Spleen (tissue), 11 donors: ENCODE results near the gene ZMYM2. TPM values are rescaled to one million over a fixed set of nuclear protein-coding genes. Genes with fewer than 3 reads are reported as not detected.
A peak's percentile ranks its signal among the peaks of the same experiment; 100 is the strongest.

Experiments
- DNase-seq: peaks from one replicate; pipeline ENCODE4 v3.0.0-alpha.2; 2020
- H3K27ac ChIP-seq, 8 donors: fragments of 200-600 bp; sonication (generic) in 7 of 8; 1 replicate in 4 of 8; 2 replicates in 4 of 8; pipeline versions ENCODE4 v1.5.0 to v1.8.0; 2016 to 2021; ENCODE audit warnings: inconsistent platforms in 4 of 8, mild to moderate bottlenecking in 4 of 8, moderate library complexity in 1 of 8
- H3K27me3 ChIP-seq, 7 donors: fragments of 200-600 bp; sonication (generic) in 6 of 7; replicated peaks in 1 of 7; 1 replicate in 4 of 7; 2 replicates in 3 of 7; pipeline versions ENCODE4 v1.5.0 to v1.8.0; 2016 to 2021; ENCODE audit warnings: inconsistent platforms in 3 of 7, mild to moderate bottlenecking in 1 of 7
- H3K36me3 ChIP-seq, 6 donors: fragments of 200-600 bp; sonication (generic) in 5 of 6; 1 replicate in 4 of 6; 2 replicates in 2 of 6; pipeline versions ENCODE4 v1.5.0 to v1.8.0; 2016 to 2021; ENCODE audit warnings: inconsistent platforms in 2 of 6
- H3K4me1 ChIP-seq, 6 donors: fragments of 200-600 bp; sonication (generic) in 5 of 6; 1 replicate in 3 of 6; 2 replicates in 3 of 6; pipeline versions ENCODE4 v1.5.0 to v1.8.0; 2016 to 2021; ENCODE audit warnings: inconsistent platforms in 3 of 6
- H3K4me3 ChIP-seq, 8 donors: fragments of 200-600 bp; sonication (generic) in 7 of 8; 1 replicate in 4 of 8; 2 replicates in 4 of 8; pipeline versions ENCODE4 v1.5.0 to v1.8.0; 2016 to 2021; ENCODE audit warnings: inconsistent platforms in 4 of 8, mild to moderate bottlenecking in 4 of 8, moderate library complexity in 2 of 8
- H3K9me3 ChIP-seq, 8 donors: fragments of 200-600 bp; sonication (generic) in 7 of 8; 1 replicate in 4 of 8; 2 replicates in 4 of 8; pipeline versions ENCODE4 v1.5.0 to v1.8.0; 2016 to 2021; ENCODE audit warnings: inconsistent platforms in 4 of 8
- POLR2A ChIP-seq, 3 donors: fragments of 450-650 bp; IDR thresholded peaks; one replicate each; pipeline ENCODE4 v1.5.1; 2017; ENCODE audit warnings: antibody characterized with exemption in 3 of 3, mild to moderate bottlenecking in 1 of 3
- POLR2AphosphoS5 ChIP-seq, 3 donors: sonication (generic); formaldehyde crosslinking; IDR thresholded peaks; one replicate each; pipeline ENCODE4 v1.5.1; 2017; ENCODE audit warnings: antibody characterized with exemption in 3 of 3
- WGBS, 5 donors: extraction: QIAGEN DNeasy Blood & Tissue Kit in 3 of 5; methylation state at CpG; one replicate each; pipeline versions ENCODE4 v1.1.5 to v1.1.7; 2013 to 2018; 5-methylcytosine and 5-hydroxymethylcytosine counted together
- intact Hi-C: fragments of 100-400 bp; cut with DNase I; formaldehyde crosslinking; loops from one replicate; pipeline ENCODE4 v1.15.0; 2023; ENCODE audit warnings: low total_unique reads
- polyA plus RNA-seq, 3 donors: library from polyadenylated mRNA; stranded (reverse); fragments of 200-250 nt; gene quantifications; one replicate each; pipeline ENCODE4 v1.2.1, GENCODE V29; 2013
- total RNA-seq, 7 donors: library from RNA; depleted of rRNA in 3 of 7; stranded (reverse); fragments of >200 nt in 3 of 7; fragmentation: NEBNext Ultra II Directional in 4 of 7; extraction: Animal tissue kit (Norgen Biotek cat#: 25700) in 4 of 7; gene quantifications; one replicate each; pipeline versions ENCODE4 v1.1.0 to v1.2.1, GENCODE V29; 2016 to 2021
- TF ChIP-seq, protein P1 (sequence below), 11 experiments: fragments of 200-600 bp in 7 of 11; fragments of 450-650 bp in 4 of 11; sonication (generic) in 4 of 11; IDR thresholded peaks in 8 of 11; conservative IDR thresholded peaks in 3 of 11; 1 replicate in 7 of 11; 2 replicates in 4 of 11; pipeline versions ENCODE4 v1.4.0 to v1.8.0; 2016 to 2021; ENCODE audit warnings: antibody characterized with exemption in 11 of 11, inconsistent platforms in 4 of 11, mild to moderate bottlenecking in 1 of 11
- donor health status: healthy with polysubstance abuse.
- donor health status: DM: no; HTN: no; CAD: no; lungs with moderate emphysema.
- donor health status: DM: no; HTN: no; CAD: no.
- donor health status: Bipolar disorder and iron deficiency.
- donor health status: healthy.
- donor health status: DM: no; HTN: no; CAD: no.
- donor health status: DM: yes; HTN: yes; CAD: no.

ZMYM2 gene
- total and polyA plus RNA-seq, 10 donors, result 17.8 to 125 (median 94.6) TPM

DNA sequence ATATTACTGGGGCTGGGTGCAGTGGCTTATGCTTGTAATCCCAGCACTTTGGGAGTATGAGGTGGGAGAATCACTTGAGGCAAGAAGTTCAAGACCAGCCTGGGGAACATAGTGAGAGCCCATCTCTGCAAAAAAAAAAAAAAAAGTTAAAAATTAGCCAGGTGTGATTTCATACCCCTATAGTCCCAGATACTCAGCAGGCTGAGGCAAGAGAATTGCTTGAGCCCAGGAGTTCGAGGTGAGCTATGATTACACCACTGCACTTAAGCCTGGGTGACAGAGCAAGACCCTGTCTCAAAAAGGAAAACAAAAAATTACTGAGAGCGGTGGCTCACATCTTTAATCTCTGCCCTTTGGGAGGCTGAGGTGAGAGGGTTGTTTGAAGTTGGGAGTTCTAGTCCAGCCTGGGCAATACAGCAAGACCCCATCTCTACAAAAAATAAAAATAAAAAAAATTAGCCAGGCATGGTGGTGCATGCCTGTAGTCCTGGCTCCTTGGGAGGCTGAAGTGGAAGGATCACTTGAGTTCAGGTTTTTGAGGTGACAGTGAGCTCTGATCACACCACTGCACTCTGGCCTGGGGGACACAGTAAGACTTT is 87.5 kb downstream of the ZMYM2 start:
- peaks cover 0 to 67% (median 29%) of the 10 kb centered on the region in 6 donors for H3K36me3 ChIP-seq
- TF ChIP-seq, protein P1, sequence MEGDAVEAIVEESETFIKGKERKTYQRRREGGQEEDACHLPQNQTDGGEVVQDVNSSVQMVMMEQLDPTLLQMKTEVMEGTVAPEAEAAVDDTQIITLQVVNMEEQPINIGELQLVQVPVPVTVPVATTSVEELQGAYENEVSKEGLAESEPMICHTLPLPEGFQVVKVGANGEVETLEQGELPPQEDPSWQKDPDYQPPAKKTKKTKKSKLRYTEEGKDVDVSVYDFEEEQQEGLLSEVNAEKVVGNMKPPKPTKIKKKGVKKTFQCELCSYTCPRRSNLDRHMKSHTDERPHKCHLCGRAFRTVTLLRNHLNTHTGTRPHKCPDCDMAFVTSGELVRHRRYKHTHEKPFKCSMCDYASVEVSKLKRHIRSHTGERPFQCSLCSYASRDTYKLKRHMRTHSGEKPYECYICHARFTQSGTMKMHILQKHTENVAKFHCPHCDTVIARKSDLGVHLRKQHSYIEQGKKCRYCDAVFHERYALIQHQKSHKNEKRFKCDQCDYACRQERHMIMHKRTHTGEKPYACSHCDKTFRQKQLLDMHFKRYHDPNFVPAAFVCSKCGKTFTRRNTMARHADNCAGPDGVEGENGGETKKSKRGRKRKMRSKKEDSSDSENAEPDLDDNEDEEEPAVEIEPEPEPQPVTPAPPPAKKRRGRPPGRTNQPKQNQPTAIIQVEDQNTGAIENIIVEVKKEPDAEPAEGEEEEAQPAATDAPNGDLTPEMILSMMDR (IDR thresholded peaks at IDR 0.05 in 8 of 11, conservative IDR thresholded peaks at IDR 0.05 in 3 of 11), result no peak
- no peak for TF ChIP-seq POLR2AphosphoS5 (IDR thresholded peaks at IDR 0.05)
- no peak for TF ChIP-seq POLR2A (IDR thresholded peaks at IDR 0.05)
- H3K27me3 ChIP-seq, result no peaks in the 10 kb centered on the region
- peaks cover 8 to 35% (median 21%) of the 10 kb centered on the region in 6 donors for H3K4me1 ChIP-seq
- DNase-seq, result no peak
- no peaks in the 10 kb centered on the region for H3K9me3 ChIP-seq
- H3K27ac ChIP-seq, result no peak overlapping the region
- H3K4me3 ChIP-seq, result no peak overlapping the region
- intact Hi-C loops, result no loop called here
- 90 to 100% (median 96%) methylated on average over 2 of the region's 2 CpGs for WGBS, 5 donors

DNA sequence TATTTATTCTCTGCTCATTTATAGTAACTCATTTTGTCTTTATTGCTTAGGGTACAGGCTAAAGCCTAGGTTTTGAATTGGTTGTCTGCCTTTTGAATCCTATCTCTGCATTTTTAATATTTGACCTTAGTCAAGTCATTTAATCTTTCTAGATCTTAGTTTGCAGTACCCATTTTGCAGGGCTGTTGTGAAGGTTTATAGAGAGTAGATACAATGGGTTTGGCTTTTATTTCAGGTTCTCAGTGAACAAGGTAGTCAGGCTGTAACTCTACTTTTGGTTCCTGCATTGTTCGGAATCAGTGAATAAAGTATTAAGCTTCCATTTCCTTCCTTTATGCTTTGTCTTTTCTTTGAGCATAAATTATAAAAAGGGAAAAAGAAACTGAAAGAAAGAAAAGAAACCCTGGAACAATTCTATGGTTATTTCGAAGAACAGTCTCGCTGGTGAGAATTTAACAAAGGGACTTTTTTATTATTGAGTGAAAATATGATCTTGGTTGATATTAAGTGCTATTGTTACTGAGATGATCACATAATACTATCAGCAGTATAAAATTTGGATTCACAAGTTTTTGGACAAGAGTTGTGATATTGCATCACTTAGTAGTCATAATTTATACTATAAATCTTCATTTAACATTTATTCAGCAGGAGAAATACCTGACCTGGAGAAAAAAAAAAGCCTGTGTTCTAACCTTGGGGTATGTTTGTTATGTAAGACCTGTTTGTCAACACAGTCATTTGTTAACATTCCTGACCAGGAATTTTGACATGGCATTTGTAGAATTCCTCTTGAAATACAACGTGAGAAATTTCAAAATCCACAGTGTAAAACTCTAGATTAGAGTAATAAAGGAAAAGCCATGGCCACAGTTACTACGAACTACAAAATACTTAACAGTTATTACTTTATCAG is 91.3 kb downstream of the ZMYM2 start:
- TF ChIP-seq, protein P1 (IDR thresholded peaks at IDR 0.05 in 8 of 11, conservative IDR thresholded peaks at IDR 0.05 in 3 of 11), result no peak
- TF ChIP-seq POLR2A (IDR thresholded peaks at IDR 0.05), result no peak
- no peak for TF ChIP-seq POLR2AphosphoS5 (IDR thresholded peaks at IDR 0.05)
- intact Hi-C loops, result no loop called here
- Histone ChIP-seq H3K27ac (peak overlapping the region in 7 of 8 donors; percentile 27 to 78 (median 60)), H3K4me1 (peaks cover 8 to 27% (median 21%) of the 10 kb centered on the region in 6 donors), H3K27me3 (no peaks in the 10 kb centered on the region), H3K36me3 (peaks cover 0 to 67% (median 16%) of the 10 kb centered on the region in 6 donors), H3K4me3 (peak overlapping the region in 2 of 8 donors; percentile 10 to 38), H3K9me3 (no peaks in the 10 kb centered on the region)
- no peak for DNase-seq
- whole genome bisulfite sequencing, 5 donors, result 31 to 40% (median 36%) methylated on average over 5 of the region's 5 CpGs

GRCh38 chr13:20051366-20051765 is 92.8 kb downstream of the ZMYM2 start:
- intact Hi-C loops, result no loop called here
- Histone ChIP-seq H3K4me1 (peaks cover 8 to 27% (median 21%) of the 10 kb centered on the region in 6 donors), H3K9me3 (no peaks in the 10 kb centered on the region), H3K4me3 (no peak overlapping the region), H3K36me3 (peaks cover 0 to 67% (median 19%) of the 10 kb centered on the region in 6 donors), H3K27ac (no peak overlapping the region), H3K27me3 (no peaks in the 10 kb centered on the region)
- WGBS, 5 donors, result 81 to 99% (median 81%) methylated on average over 6 of the region's 6 CpGs
- no peak for DNase-seq
- TF ChIP-seq, protein P1 (IDR thresholded peaks at IDR 0.05 in 8 of 11, conservative IDR thresholded peaks at IDR 0.05 in 3 of 11), result no peak
- no peak for TF ChIP-seq POLR2AphosphoS5 (IDR thresholded peaks at IDR 0.05)
- TF ChIP-seq POLR2A (IDR thresholded peaks at IDR 0.05), result no peak

GRCh38 chr13:20053016-20053415 is 94.5 kb downstream of the ZMYM2 start:
- no peak for DNase-seq
- intact Hi-C loops, result no loop called here
- 85 to 97% (median 93%) methylated on average over 3 of the region's 3 CpGs for WGBS, 5 donors
- no peak for TF ChIP-seq POLR2A (IDR thresholded peaks at IDR 0.05)
- no peak for TF ChIP-seq POLR2AphosphoS5 (IDR thresholded peaks at IDR 0.05)
- TF ChIP-seq, protein P1 (IDR thresholded peaks at IDR 0.05 in 8 of 11, conservative IDR thresholded peaks at IDR 0.05 in 3 of 11), result no peak
- Histone ChIP-seq H3K4me1 (peaks cover 8 to 27% (median 21%) of the 10 kb centered on the region in 6 donors), H3K27me3 (no peaks in the 10 kb centered on the region), H3K36me3 (peaks cover 0 to 77% (median 23%) of the 10 kb centered on the region in 6 donors), H3K27ac (no peak overlapping the region), H3K9me3 (no peaks in the 10 kb centered on the region), H3K4me3 (no peak overlapping the region)
